Sigmoid colon (tissue), 7 donors: ENCODE measurements around the gene UBE3A. TPM values are rescaled to one million over a fixed set of nuclear protein-coding genes. Genes with fewer than 3 reads are reported as not detected.

Source experiments
- DNase-seq: peaks from one replicate; pipeline ENCODE4 v3.0.0-alpha.2; 2019
- H3K27ac ChIP-seq, 4 donors: fragments of 200-600 bp; sonication (generic); one replicate each; pipeline ENCODE4 v1.5.1; 2016 to 2019; ENCODE audit warnings: mild to moderate bottlenecking in 1 of 4
- H3K27me3 ChIP-seq, 3 donors: fragments of 200-600 bp; sonication (generic); one replicate each; pipeline ENCODE4 v1.5.1; 2019; ENCODE audit warnings: mild to moderate bottlenecking in 1 of 3
- H3K36me3 ChIP-seq, 4 donors: fragments of 200-600 bp; sonication (generic); one replicate each; pipeline ENCODE4 v1.5.1; 2016 to 2019
- H3K4me1 ChIP-seq, 4 donors: fragments of 200-600 bp; sonication (generic); one replicate each; pipeline ENCODE4 v1.5.1; 2017 to 2019
- H3K4me3 ChIP-seq, 4 donors: fragments of 200-600 bp; sonication (generic); one replicate each; pipeline ENCODE4 v1.5.1; 2017 to 2019; ENCODE audit warnings: mild to moderate bottlenecking in 2 of 4, moderate library complexity in 1 of 4
- H3K9me3 ChIP-seq, 4 donors: fragments of 200-600 bp in 3 of 4; sonication (generic) in 3 of 4; one replicate each; pipeline versions ENCODE4 v1.5.1 to v1.6.1; 2013 to 2019
- CTCF ChIP-seq, 4 experiments: fragments of 450-650 bp in 3 of 4; fragments of 200-600 bp in 1 of 4; IDR thresholded peaks; one replicate each; pipeline ENCODE4 v1.5.1; 2016 to 2019; ENCODE audit warnings: antibody characterized with exemption in 4 of 4, mild to moderate bottlenecking in 3 of 4, moderate library complexity in 2 of 4
- EP300 ChIP-seq, 4 donors: sonication (generic); formaldehyde crosslinking; IDR thresholded peaks; one replicate each; pipeline ENCODE4 v1.6.1; 2017; ENCODE audit warnings: antibody characterized with exemption in 4 of 4
- POLR2A ChIP-seq, 2 donors: fragments of 450-650 bp; IDR thresholded peaks; one replicate each; pipeline ENCODE4 v1.6.1; 2016; ENCODE audit warnings: antibody characterized with exemption in 2 of 2, mild to moderate bottlenecking in 2 of 2, moderate library complexity in 2 of 2
- POLR2AphosphoS5 ChIP-seq, 4 donors: sonication (generic); formaldehyde crosslinking; IDR thresholded peaks; one replicate each; pipeline ENCODE4 v1.6.1; 2017; ENCODE audit warnings: antibody characterized with exemption in 4 of 4
- WGBS, 2 donors: extraction: QIAGEN DNeasy Blood & Tissue Kit; methylation state at CpG; one replicate each; pipeline ENCODE4 v1.1.7; 2013; 5-methylcytosine and 5-hydroxymethylcytosine counted together
- intact Hi-C: fragments of 100-400 bp; cut with DNase I; formaldehyde crosslinking; loops from one replicate; pipeline ENCODE4 v1.15.1; 2023
- polyA plus RNA-seq, 3 donors: library from polyadenylated mRNA; stranded (reverse); fragments of 200-250 nt; gene quantifications; one replicate each; pipeline ENCODE4 v1.2.3, GENCODE V29; 2013
- total RNA-seq, 4 donors: library from RNA; depleted of rRNA; stranded (reverse); fragments of >200 nt; gene quantifications; one replicate each; pipeline ENCODE4 v1.1.0, GENCODE V29; 2016
- donor health status: healthy with polysubstance abuse.
- donor health status: Bipolar disorder and iron deficiency.
- donor health status: healthy.

Gene UBE3A
- total RNA-seq (100 to 1,000 TPM in 1 of 4 donors, 10 to 100 TPM in 3; 70.9 to 103 (median 86.1) TPM), polyA plus RNA-seq (10 to 100 TPM; 12.6 to 21.5 (median 19.2) TPM)

- TF ChIP-seq CTCF (IDR thresholded peaks at IDR 0.05) (no peak), POLR2AphosphoS5 (IDR thresholded peaks at IDR 0.05) (peak; percentile 61 to 87 (median 84)), POLR2A (IDR thresholded peaks at IDR 0.05) (peak; percentile 13 to 27), EP300 (IDR thresholded peaks at IDR 0.05) (peak in 1 of 4 donors; percentile 21)
- Histone ChIP-seq H3K4me3 (peak within 1 kb of the TSS; percentile 85 to 100 (median 98)), H3K9me3 (no peaks in the 10 kb centered on the region), H3K27ac (peak within 1 kb of the TSS; percentile 96 to 99 (median 98)), H3K4me1 (peaks cover 0 to 46% (median 28%) of the 10 kb centered on the region in 4 donors), H3K36me3 (no peaks in the 10 kb centered on the region), H3K27me3 (no peaks in the 10 kb centered on the region)
- WGBS, 2 donors = 0% methylated on average over 97 of the region's 97 CpGs
- intact Hi-C loops = loop anchor here (5.0 kb wide), 4 partner anchors 91 to 644 kb away; no protein-coding TSS in a partner anchor
- peak; percentile 95 for DNase-seq
Measured at GRCh38 chr15:25438601-25439368, at the start of gene UBE3A. UBE3A (minus strand) TSS chr15:25439024; CDS start chr15:25409107, 29,917 bp downstream.

GRCh38 chr15:25487226-25487884 is 48.5 kb upstream of the UBE3A start:
- TF ChIP-seq POLR2A (IDR thresholded peaks at IDR 0.05) (no peak), POLR2AphosphoS5 (IDR thresholded peaks at IDR 0.05) (no peak), EP300 (IDR thresholded peaks at IDR 0.05) (no peak), CTCF (IDR thresholded peaks at IDR 0.05) (no peak)
- no peak for DNase-seq
- Histone ChIP-seq H3K9me3 (peaks cover 0 to 14% (median 1%) of the 10 kb centered on the region in 4 donors), H3K4me3 (no peak overlapping the region), H3K4me1 (no peaks in the 10 kb centered on the region), H3K27ac (no peak overlapping the region), H3K27me3 (no peaks in the 10 kb centered on the region), H3K36me3 (no peaks in the 10 kb centered on the region)
- intact Hi-C loops = loop anchor here (10.0 kb wide), 1 partner anchor 353 kb away; no protein-coding TSS in a partner anchor
- WGBS, 2 donors = 57 to 68% methylated on average over 5 of the region's 5 CpGs

- peaks cover 0 to 9% (median under 1%) of the 10 kb centered on the region in 4 donors for H3K9me3 ChIP-seq
- no peak for DNase-seq
- TF ChIP-seq POLR2A (IDR thresholded peaks at IDR 0.05) = no peak
- no peak for TF ChIP-seq EP300 (IDR thresholded peaks at IDR 0.05)
- no peak for TF ChIP-seq CTCF (IDR thresholded peaks at IDR 0.05)
- TF ChIP-seq POLR2AphosphoS5 (IDR thresholded peaks at IDR 0.05) = no peak
- WGBS, 2 donors = 51 to 58% methylated on average over 1 of the region's 1 CpG
- no peak overlapping the region for H3K4me3 ChIP-seq
- intact Hi-C loops = loop anchor here (10.0 kb wide), 1 partner anchor 351 kb away; no protein-coding TSS in a partner anchor
- no peaks in the 10 kb centered on the region for H3K36me3 ChIP-seq
- H3K27me3 ChIP-seq = no peaks in the 10 kb centered on the region
- H3K27ac ChIP-seq = no peak overlapping the region
- peaks cover 0 to 8% (median 4%) of the 10 kb centered on the region in 4 donors for H3K4me1 ChIP-seq
Measured at GRCh38 chr15:25486051-25486450, 47.2 kb upstream of the UBE3A start.

- Histone ChIP-seq H3K27me3 (no peaks in the 10 kb centered on the region), H3K9me3 (no peaks in the 10 kb centered on the region), H3K4me1 (peaks cover 0 to 11% (median 4%) of the 10 kb centered on the region in 4 donors), H3K27ac (peak overlapping the region in 1 of 4 donors; percentile 44), H3K4me3 (peak overlapping the region in 2 of 4 donors; percentile 28 to 33), H3K36me3 (no peaks in the 10 kb centered on the region)
- TF ChIP-seq EP300 (IDR thresholded peaks at IDR 0.05) = no peak
- no peak for TF ChIP-seq POLR2AphosphoS5 (IDR thresholded peaks at IDR 0.05)
- no peak for TF ChIP-seq CTCF (IDR thresholded peaks at IDR 0.05)
- TF ChIP-seq POLR2A (IDR thresholded peaks at IDR 0.05) = no peak
- DNase-seq = no peak
- intact Hi-C loops = loop anchor here (10.0 kb wide), 1 partner anchor 347 kb away; no protein-coding TSS in a partner anchor
- 12 to 22% methylated on average over 14 of the region's 14 CpGs for WGBS, 2 donors
Measured at GRCh38 chr15:25481208-25481859, 42.5 kb upstream of the UBE3A start.
